Transverse colon (tissue), 4 donors: ENCODE results near the gene AP2A1.

Experiments
- POLR2A ChIP-seq: fragments of 450-650 bp; IDR thresholded peaks from one replicate; pipeline ENCODE4 v1.6.1; 2016; ENCODE audit warnings: antibody characterized with exemption, mild to moderate bottlenecking, moderate library complexity
- POLR2AphosphoS5 ChIP-seq, 3 donors: sonication (generic); formaldehyde crosslinking; IDR thresholded peaks; one replicate each; pipeline ENCODE4 v1.6.1; 2016; ENCODE audit warnings: antibody characterized with exemption in 3 of 3
- TF ChIP-seq, protein P1 (sequence below), 5 experiments: fragments of 200-600 bp in 3 of 5; fragments of 450-650 bp in 2 of 5; sonication (generic) in 3 of 5; IDR thresholded peaks; 1 replicate in 2 of 5; 2 replicates in 3 of 5; pipeline ENCODE4 v1.5.1; 2016 to 2017; ENCODE audit warnings: antibody characterized with exemption in 5 of 5, inconsistent platforms in 3 of 5, mild to moderate bottlenecking in 2 of 5, moderate library complexity in 1 of 5

DNA sequence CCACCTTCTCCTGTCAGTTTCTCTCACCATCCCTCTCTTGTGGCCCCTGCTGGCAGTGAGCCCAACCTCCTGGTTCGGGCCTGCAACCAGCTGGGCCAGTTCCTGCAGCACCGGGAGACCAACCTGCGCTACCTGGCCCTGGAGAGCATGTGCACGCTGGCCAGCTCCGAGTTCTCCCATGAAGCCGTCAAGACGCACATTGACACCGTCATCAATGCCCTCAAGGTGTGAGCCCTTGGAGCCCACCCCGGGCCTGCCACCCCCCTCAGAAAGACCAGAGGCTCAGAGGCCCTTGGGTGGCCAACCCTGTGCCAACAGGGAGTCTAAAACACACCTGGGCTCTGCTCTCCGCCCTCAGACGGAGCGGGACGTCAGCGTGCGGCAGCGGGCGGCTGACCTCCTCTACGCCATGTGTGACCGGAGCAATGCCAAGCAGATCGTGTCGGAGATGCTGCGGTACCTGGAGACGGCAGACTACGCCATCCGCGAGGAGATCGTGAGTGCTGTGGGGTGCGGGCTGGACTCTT is 32.5 kb downstream of the AP2A1 start:
- TF ChIP-seq POLR2A = no peak
- TF ChIP-seq, protein P1, sequence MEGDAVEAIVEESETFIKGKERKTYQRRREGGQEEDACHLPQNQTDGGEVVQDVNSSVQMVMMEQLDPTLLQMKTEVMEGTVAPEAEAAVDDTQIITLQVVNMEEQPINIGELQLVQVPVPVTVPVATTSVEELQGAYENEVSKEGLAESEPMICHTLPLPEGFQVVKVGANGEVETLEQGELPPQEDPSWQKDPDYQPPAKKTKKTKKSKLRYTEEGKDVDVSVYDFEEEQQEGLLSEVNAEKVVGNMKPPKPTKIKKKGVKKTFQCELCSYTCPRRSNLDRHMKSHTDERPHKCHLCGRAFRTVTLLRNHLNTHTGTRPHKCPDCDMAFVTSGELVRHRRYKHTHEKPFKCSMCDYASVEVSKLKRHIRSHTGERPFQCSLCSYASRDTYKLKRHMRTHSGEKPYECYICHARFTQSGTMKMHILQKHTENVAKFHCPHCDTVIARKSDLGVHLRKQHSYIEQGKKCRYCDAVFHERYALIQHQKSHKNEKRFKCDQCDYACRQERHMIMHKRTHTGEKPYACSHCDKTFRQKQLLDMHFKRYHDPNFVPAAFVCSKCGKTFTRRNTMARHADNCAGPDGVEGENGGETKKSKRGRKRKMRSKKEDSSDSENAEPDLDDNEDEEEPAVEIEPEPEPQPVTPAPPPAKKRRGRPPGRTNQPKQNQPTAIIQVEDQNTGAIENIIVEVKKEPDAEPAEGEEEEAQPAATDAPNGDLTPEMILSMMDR (IDR thresholded peaks at IDR 0.05) = no peak
- no peak for TF ChIP-seq POLR2AphosphoS5 (IDR thresholded peaks at IDR 0.05)
